Trophoblast cell (in vitro differentiated cells and primary cell): ENCODE data around the gene MXI1.

ENCODE experiments used
- DNase-seq, 2 donors: peaks; one replicate each; pipeline ENCODE4 v3.0.0-alpha.2; 2016
- H2AFZ ChIP-seq: 2 replicates; pipeline ENCODE4 v1.6.1; 2013; ENCODE audit warnings: low read length, moderate library complexity, mild to moderate bottlenecking; ENCODE audit not compliant: insufficient read depth, poor library complexity
- H2AK5ac ChIP-seq: 2 replicates; pipeline ENCODE4 v1.6.1; 2013; ENCODE audit warnings: mild to moderate bottlenecking, low read length
- H2BK120ac ChIP-seq: 2 replicates; pipeline ENCODE4 v1.6.1; 2013; ENCODE audit warnings: low read length, mild to moderate bottlenecking, moderate library complexity; ENCODE audit not compliant: insufficient read depth, poor library complexity
- H2BK12ac ChIP-seq: 2 replicates; pipeline ENCODE4 v1.6.1; 2013; ENCODE audit warnings: mild to moderate bottlenecking, low read length, moderate library complexity
- H2BK5ac ChIP-seq: 2 replicates; pipeline ENCODE4 v1.6.1; 2013; ENCODE audit warnings: low read length, low read depth, moderate library complexity, mild to moderate bottlenecking; ENCODE audit not compliant: poor library complexity
- H3K14ac ChIP-seq: 2 replicates; pipeline ENCODE4 v1.6.1; 2013; ENCODE audit warnings: mild to moderate bottlenecking, low read length
- H3K18ac ChIP-seq: 2 replicates; pipeline ENCODE4 v1.6.1; 2013; ENCODE audit warnings: mild to moderate bottlenecking, low read length
- H3K23ac ChIP-seq: 2 replicates; pipeline ENCODE4 v1.6.1; 2013; ENCODE audit warnings: low read length
- H3K27ac ChIP-seq: 2 replicates; pipeline ENCODE4 v1.5.1; 2013; ENCODE audit warnings: low read depth, mild to moderate bottlenecking, inconsistent platforms, low read length, moderate library complexity
- H3K27me3 ChIP-seq: 2 replicates; pipeline ENCODE4 v1.6.1; 2013; ENCODE audit warnings: inconsistent platforms, mild to moderate bottlenecking, low read length, moderate library complexity; ENCODE audit not compliant: insufficient read depth
- H3K36me3 ChIP-seq, 2 experiments: 1 replicate in 1 of 2; 2 replicates in 1 of 2; pipeline ENCODE4 v1.6.1; 2013; ENCODE audit warnings: low read length in 2 of 2, mild to moderate bottlenecking in 2 of 2, moderate library complexity in 1 of 2; ENCODE audit not compliant: insufficient read depth in 2 of 2, control insufficient read depth in 1 of 2
- H3K4ac ChIP-seq: 2 replicates; pipeline ENCODE4 v1.6.1; 2013; ENCODE audit warnings: low read depth, mild to moderate bottlenecking, low read length, moderate library complexity
- H3K4me1 ChIP-seq, 2 experiments: 1 replicate in 1 of 2; 2 replicates in 1 of 2; pipeline ENCODE4 v1.6.1; 2013; ENCODE audit warnings: low read length in 2 of 2, mild to moderate bottlenecking in 2 of 2, moderate library complexity in 1 of 2; ENCODE audit not compliant: insufficient read depth in 2 of 2, control insufficient read depth in 1 of 2
- H3K4me2 ChIP-seq: 2 replicates; pipeline ENCODE4 v1.6.1; 2013; ENCODE audit warnings: inconsistent platforms, mild to moderate bottlenecking, low read length, moderate library complexity
- H3K4me3 ChIP-seq: 2 replicates; pipeline ENCODE4 v1.5.1; 2013; ENCODE audit warnings: mild to moderate bottlenecking, low read depth, low read length, inconsistent platforms
- H3K79me1 ChIP-seq: one replicate; pipeline ENCODE4 v1.6.1; 2013; ENCODE audit warnings: low read length
- H3K79me2 ChIP-seq: 2 replicates; pipeline ENCODE4 v1.6.1; 2013; ENCODE audit warnings: low read length, mild to moderate bottlenecking; ENCODE audit not compliant: control insufficient read depth, insufficient read depth, poor library complexity
- H3K9ac ChIP-seq: 2 replicates; pipeline ENCODE4 v1.6.1; 2013; ENCODE audit warnings: mild to moderate bottlenecking, low read length
- H3K9me3 ChIP-seq: 2 replicates; pipeline ENCODE4 v1.6.1; 2013; ENCODE audit warnings: low read depth, mild to moderate bottlenecking, control low read depth, inconsistent platforms, low read length; ENCODE audit not compliant: insufficient read depth
- H4K12ac ChIP-seq: 2 replicates; pipeline ENCODE4 v1.6.1; 2013; ENCODE audit warnings: low read depth, mild to moderate bottlenecking, low read length, moderate library complexity
- H4K8ac ChIP-seq: 2 replicates; pipeline ENCODE4 v1.6.1; 2013; ENCODE audit warnings: low read depth, mild to moderate bottlenecking, low read length, moderate library complexity
- H4K91ac ChIP-seq: one replicate; pipeline ENCODE4 v1.6.1; 2013; ENCODE audit warnings: low read depth, mild to moderate bottlenecking, low read length, moderate library complexity
- WGBS: extraction: QIAGEN DNeasy Blood & Tissue Kit; methylation state at CpG from one replicate; pipeline ENCODE4 v1.1.7; 2013; ENCODE audit warnings: missing lambda C conversion rate; ENCODE audit not compliant: insufficient read length, insufficient coverage; ENCODE audit errors: extremely low coverage; 5-methylcytosine and 5-hydroxymethylcytosine counted together

The MXI1 gene

GRCh38 chr10:110284262-110284661 lies 76.9 kb downstream of the MXI1 start:
- Histone ChIP-seq H3K14ac (no peak overlapping the region), H3K36me3 (peaks cover 6 to 9% of the 10 kb centered on the region in 2 experiments), H3K23ac (no peak overlapping the region), H3K4me3 (no peak overlapping the region), H4K8ac (no peak overlapping the region), H2AK5ac (no peak overlapping the region), H3K79me1 (no peaks in the 10 kb centered on the region), H3K9me3 (no peaks in the 10 kb centered on the region), H2BK12ac (no peak overlapping the region), H3K9ac (no peak overlapping the region), H2BK5ac (no peak overlapping the region), H3K18ac (no peak overlapping the region), H4K12ac (no peak overlapping the region), H3K27me3 (no peaks in the 10 kb centered on the region), H3K4me1 (no peaks in the 10 kb centered on the region), H2AFZ (no peak overlapping the region), H3K27ac (no peak overlapping the region), H2BK120ac (no peak overlapping the region), H4K91ac (no peak overlapping the region), H3K4ac (no peak overlapping the region), H3K4me2 (no peak overlapping the region), H3K79me2 (no peaks in the 10 kb centered on the region)
- DNase-seq = no peak
- whole genome bisulfite sequencing = no CpG with 5 or more reads among the region's 3 CpGs

- Histone ChIP-seq H3K27me3 (no peaks in the 10 kb centered on the region), H2BK5ac (no peak overlapping the region), H4K12ac (no peak overlapping the region), H3K27ac (no peak overlapping the region), H4K91ac (no peak overlapping the region), H3K23ac (no peak overlapping the region), H2BK120ac (no peak overlapping the region), H4K8ac (no peak overlapping the region), H3K4me3 (no peak overlapping the region), H3K79me1 (no peaks in the 10 kb centered on the region), H2BK12ac (no peak overlapping the region), H2AK5ac (no peak overlapping the region), H3K14ac (no peak overlapping the region), H3K9ac (peak overlapping the region; percentile 62), H3K4ac (no peak overlapping the region), H3K79me2 (no peaks in the 10 kb centered on the region), H3K18ac (no peak overlapping the region), H3K36me3 (peaks cover 6 to 9% of the 10 kb centered on the region in 2 experiments), H2AFZ (no peak overlapping the region), H3K4me1 (no peaks in the 10 kb centered on the region), H3K4me2 (no peak overlapping the region), H3K9me3 (no peaks in the 10 kb centered on the region)
- DNase-seq = no peak
- no CpG with 5 or more reads among the region's 2 CpGs for WGBS
These were observed 78.1 kb downstream of the MXI1 start for GRCh38 chr10:110285501-110285900.

GRCh38 chr10:110286841-110287240 lies 79.4 kb downstream of the MXI1 start:
- Histone ChIP-seq H4K12ac (no peak overlapping the region), H2BK5ac (no peak overlapping the region), H3K4me2 (no peak overlapping the region), H3K9me3 (no peaks in the 10 kb centered on the region), H3K9ac (no peak overlapping the region), H3K79me2 (no peaks in the 10 kb centered on the region), H4K91ac (no peak overlapping the region), H3K14ac (no peak overlapping the region), H3K27ac (no peak overlapping the region), H3K18ac (no peak overlapping the region), H3K4ac (no peak overlapping the region), H3K36me3 (peaks cover 6 to 9% of the 10 kb centered on the region in 2 experiments), H3K23ac (no peak overlapping the region), H3K27me3 (no peaks in the 10 kb centered on the region), H3K4me3 (no peak overlapping the region), H4K8ac (no peak overlapping the region), H2AFZ (no peak overlapping the region), H2BK120ac (no peak overlapping the region), H2BK12ac (no peak overlapping the region), H2AK5ac (no peak overlapping the region), H3K79me1 (no peaks in the 10 kb centered on the region), H3K4me1 (no peaks in the 10 kb centered on the region)
- no CpG with 5 or more reads among the region's 2 CpGs for WGBS
- no peak for DNase-seq

GRCh38 chr10:110296966-110297365 lies 89.6 kb downstream of the MXI1 start:
- no peaks in the 10 kb centered on the region for H3K27me3 ChIP-seq
- H3K4me3 ChIP-seq = no peak overlapping the region
- no peak overlapping the region for H3K14ac ChIP-seq
- H3K18ac ChIP-seq = no peak overlapping the region
- no peak overlapping the region for H4K8ac ChIP-seq
- H3K9me3 ChIP-seq = no peaks in the 10 kb centered on the region
- no peak overlapping the region for H3K4ac ChIP-seq
- H3K9ac ChIP-seq = no peak overlapping the region
- no peak overlapping the region for H2BK120ac ChIP-seq
- H3K27ac ChIP-seq = no peak overlapping the region
- H3K79me1 ChIP-seq = no peaks in the 10 kb centered on the region
- no peaks in the 10 kb centered on the region for H3K4me1 ChIP-seq
- H2AK5ac ChIP-seq = no peak overlapping the region
- H2BK12ac ChIP-seq = no peak overlapping the region
- no peaks in the 10 kb centered on the region for H3K79me2 ChIP-seq
- no CpG with 5 or more reads among the region's 1 CpG for WGBS
- no peak overlapping the region for H4K91ac ChIP-seq
- no peak overlapping the region for H2BK5ac ChIP-seq
- H3K36me3 ChIP-seq = peaks cover 10 to 30% of the 10 kb centered on the region in 2 experiments
- H2AFZ ChIP-seq = no peak overlapping the region
- H3K23ac ChIP-seq = no peak overlapping the region
- no peak overlapping the region for H4K12ac ChIP-seq
- no peak overlapping the region for H3K4me2 ChIP-seq
- DNase-seq = no peak
